HG03280 (cell line): Measurements from ENCODE around the gene ST3GAL6.

Experiments used
- ATAC-seq: cut with Tn5 transposase; IDR thresholded peaks from one replicate; pipeline ENCODE4 v1.9.1; 2021; ENCODE audit warnings: mild to moderate bottlenecking, moderate library complexity; ENCODE audit not compliant: unreplicated experiment

ST3GAL6 gene

GRCh38 chr3:98843266-98843959 lies 80.3 kb downstream of the ST3GAL6 start:
- ATAC-seq, result no peak
